HG02938 (cell line): ENCODE results near the gene ZNF281.
A peak's percentile ranks its signal among the peaks of the same experiment; 100 is the strongest.
"Not testable (repeated sequence)": the region's sequence is repeated elsewhere in the genome, so short reads cannot be mapped to it uniquely, and the experiment has no call there.

Source experiments
- ATAC-seq: cut with Tn5 transposase; IDR thresholded peaks from one replicate; pipeline ENCODE4 v1.9.1; 2021; ENCODE audit warnings: mild to moderate bottlenecking, moderate library complexity; ENCODE audit not compliant: unreplicated experiment

The ZNF281 gene, protein sequence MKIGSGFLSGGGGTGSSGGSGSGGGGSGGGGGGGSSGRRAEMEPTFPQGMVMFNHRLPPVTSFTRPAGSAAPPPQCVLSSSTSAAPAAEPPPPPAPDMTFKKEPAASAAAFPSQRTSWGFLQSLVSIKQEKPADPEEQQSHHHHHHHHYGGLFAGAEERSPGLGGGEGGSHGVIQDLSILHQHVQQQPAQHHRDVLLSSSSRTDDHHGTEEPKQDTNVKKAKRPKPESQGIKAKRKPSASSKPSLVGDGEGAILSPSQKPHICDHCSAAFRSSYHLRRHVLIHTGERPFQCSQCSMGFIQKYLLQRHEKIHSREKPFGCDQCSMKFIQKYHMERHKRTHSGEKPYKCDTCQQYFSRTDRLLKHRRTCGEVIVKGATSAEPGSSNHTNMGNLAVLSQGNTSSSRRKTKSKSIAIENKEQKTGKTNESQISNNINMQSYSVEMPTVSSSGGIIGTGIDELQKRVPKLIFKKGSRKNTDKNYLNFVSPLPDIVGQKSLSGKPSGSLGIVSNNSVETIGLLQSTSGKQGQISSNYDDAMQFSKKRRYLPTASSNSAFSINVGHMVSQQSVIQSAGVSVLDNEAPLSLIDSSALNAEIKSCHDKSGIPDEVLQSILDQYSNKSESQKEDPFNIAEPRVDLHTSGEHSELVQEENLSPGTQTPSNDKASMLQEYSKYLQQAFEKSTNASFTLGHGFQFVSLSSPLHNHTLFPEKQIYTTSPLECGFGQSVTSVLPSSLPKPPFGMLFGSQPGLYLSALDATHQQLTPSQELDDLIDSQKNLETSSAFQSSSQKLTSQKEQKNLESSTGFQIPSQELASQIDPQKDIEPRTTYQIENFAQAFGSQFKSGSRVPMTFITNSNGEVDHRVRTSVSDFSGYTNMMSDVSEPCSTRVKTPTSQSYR

GRCh38 chr1:200409761-200410565 is at the start of gene ZNF281:
Gene ZNF281 (minus strand): TSS chr1:200410036. CDS start chr1:200409705, 331 bp downstream.
- ATAC-seq, result peak; percentile 92

DNA sequence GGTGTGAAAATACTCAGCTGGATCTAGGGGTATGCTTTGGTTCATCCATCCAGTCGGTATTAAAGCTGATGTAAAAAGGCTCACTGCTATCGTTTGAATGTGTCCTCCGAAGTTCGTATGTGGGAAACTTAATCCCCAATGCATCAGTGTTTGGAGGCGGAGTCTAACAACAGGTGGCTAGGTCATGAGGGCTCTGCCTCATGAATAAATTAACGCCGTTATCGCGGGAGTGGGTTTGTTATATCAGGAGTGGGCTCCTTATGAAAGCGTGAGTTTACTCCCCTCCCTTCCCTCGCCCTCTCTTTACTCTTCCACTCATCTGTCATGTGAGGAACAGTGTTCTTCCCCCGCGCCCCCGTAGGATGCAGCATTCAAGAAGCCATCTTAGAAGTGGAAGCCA is 48.9 kb upstream of the ZNF281 start:
- no peak for ATAC-seq

GRCh38 chr1:200457810-200458209 is 48.0 kb upstream of the ZNF281 start:
- no peak for ATAC-seq

DNA sequence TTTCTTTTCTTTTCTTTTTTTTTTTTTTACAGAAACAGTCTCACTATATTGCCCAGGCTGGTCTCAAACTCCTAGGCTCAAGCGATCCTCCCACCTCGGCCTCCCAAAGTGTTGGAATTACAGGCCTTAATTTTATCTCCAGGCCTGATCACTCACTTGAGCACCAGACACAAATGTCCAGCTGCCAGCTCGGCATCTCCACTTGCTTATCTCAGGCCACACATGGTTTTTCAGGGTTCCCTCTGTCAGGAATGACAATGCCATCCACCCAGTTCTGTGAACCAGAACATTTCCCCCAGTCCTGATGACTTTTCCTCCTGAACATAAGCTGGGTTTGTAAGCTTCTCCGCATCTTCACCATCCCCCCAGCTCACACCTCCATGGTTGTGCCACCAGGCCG is 44.6 kb upstream of the ZNF281 start:
- no peak for ATAC-seq

DNA sequence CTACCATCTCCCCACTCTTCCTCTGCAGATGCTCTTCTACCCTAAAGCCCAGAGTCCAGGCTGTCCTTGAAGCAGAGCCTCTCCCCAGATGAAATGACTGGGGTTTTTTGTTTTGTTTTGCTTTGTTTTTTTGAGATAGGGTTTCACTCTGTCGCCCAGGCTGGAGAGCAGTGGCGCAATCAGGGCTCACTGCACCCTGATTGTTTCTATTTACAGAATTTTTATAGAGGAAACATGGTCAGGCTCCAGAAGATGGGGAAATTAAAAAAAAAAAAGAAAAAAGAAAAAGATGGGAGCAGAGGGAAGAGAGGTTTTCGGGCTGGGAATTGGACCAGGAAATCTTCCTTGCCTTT is 43.7 kb upstream of the ZNF281 start:
- ATAC-seq, result no peak

GRCh38 chr1:200452850-200453552 is 43.2 kb upstream of the ZNF281 start:
- ATAC-seq, result no peak

DNA sequence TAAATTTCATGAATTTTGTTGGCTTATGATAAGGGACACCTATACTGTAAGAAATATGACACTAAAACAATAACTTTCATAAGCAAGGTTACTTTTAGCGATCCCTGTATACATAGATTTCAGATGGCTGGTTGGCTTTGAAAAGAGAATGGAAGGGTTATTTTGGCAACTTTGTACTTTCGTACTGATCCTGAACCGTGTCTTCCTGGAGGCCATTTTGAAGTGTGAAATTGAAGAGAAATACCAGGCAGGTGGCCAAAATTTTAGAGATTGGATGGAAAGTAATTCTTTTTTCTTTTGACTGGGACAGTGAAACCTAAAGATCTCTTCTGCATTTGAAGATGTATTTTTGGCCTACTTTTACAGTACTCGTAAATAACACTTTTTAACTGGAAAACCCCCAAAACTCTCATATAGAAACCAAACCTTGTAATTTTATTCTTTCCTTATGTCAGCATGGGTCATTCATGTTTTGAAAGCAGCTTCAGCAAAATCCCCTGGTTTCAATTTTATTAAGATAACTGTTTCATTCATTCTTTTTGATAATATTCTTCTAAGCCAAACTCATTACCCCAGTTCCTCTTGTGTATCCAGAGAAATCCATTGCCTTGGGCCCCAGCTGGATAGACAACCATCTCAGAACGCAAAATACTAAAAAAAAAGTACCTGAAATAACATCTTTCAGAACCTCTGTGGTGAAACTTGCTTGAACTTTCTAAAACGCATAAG is 38.4 kb upstream of the ZNF281 start:
- peak; percentile 88 for ATAC-seq

DNA sequence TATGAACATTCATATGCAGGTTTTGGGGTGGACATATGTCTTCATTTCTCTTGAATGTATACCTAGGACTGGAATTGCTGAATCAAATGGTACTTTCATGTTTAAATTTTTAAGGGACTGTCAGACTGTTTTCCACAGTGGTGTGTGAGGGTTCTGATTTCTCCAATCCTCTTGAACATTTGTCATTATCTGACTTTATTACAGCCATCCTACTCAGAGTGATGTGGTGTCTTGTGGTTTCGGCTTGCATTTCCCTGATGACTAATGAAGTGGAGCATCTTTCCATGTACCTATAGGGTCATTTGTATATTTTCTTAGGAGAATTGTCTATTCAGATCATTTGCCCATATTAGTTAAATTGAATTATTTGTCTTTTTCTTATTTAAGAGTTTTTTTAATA is 35.4 kb upstream of the ZNF281 start:
- no peak for ATAC-seq

DNA sequence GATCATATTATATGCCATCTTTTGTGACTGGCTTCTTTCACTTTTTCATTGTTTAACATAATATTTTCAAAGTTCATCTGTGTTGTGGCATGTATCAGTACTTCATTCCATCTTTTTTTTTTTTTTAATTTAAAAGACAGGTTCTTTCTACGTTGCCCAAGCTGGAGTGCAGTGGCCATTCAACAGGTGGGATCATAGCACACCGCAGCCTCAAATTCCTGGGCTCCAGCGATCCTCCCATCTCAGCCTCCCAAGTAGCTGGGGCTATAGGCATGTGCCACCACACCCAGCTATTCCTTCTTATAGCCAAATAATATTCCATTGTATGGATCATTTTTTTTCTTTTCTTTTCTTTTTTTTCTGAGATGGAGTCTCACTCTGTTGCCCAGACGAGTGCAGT is 34.6 kb upstream of the ZNF281 start:
- ATAC-seq, result no peak

- no peak for ATAC-seq
Observed at GRCh38 chr1:200443860-200444259, 34.0 kb upstream of the ZNF281 start.

- ATAC-seq, result no peak
Observed at GRCh38 chr1:200442537-200443156, 32.8 kb upstream of the ZNF281 start.

- ATAC-seq, result no peak
Observed at GRCh38 chr1:200442023-200442422, 32.2 kb upstream of the ZNF281 start.

DNA sequence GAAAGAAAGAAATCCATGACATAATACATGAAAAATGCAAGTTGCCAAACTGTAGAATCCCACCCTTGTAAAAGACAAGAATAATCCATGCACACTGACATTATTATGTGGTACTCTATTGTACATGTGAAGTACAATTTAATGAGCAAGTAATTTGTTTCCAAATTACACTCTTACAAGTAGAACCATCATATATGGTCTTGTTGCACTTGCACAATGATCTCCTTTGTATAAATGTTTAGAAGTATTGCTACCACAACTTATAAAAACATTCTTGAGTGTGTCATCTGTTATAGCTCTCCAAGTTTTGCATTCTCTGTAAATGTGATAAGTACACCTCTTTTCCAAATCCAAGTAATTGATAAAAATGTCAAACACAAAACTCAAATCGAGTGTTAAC is 29.1 kb upstream of the ZNF281 start:
- no peak for ATAC-seq

DNA sequence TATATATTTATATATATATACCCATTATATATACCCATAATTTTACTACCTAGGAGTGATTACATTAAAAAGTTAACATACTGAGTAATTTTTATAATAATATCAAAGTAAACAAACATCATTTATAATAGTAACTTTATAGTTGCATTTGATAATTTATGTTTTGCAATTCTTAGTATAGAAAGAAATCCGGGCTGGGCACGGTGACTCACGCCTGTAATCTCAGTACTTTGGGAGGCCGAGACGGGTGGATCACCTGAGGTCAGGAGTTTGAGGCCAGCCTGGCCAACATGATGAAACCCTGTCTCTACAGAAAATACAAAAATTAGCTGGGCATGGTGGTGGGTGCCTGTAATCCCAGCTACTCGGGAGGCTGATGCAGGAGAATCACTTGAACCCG is 28.6 kb upstream of the ZNF281 start:
- ATAC-seq, result not testable (repeated sequence)

DNA sequence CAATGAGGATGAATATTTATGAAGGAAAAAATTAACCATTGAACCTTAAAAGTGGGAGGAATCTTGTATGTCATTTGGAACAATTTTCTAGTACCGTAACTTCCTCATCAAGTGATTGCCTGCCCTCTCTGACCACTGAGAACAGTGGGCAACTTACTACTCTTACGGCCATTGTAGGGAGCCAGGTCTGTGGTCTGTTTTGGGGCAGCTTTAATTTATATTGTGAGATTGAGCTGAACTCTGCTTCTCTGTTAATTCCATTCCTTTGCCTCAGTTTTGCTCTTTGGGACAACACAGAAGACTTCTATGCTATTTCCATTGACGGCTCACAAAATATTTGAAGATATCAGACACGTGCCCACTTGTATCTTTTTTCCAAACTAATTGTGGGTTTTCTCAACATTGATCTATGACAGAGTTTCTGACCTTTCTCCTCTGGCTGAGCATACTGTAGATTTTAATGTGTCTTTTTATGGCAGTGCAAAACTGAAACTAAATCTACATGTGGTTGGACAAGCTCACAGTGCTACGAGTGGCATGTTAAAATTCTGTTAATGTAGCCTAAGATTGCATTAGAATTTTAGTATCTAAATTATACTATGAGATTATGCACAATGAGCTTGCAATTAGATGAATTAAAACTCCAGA is 27.8 kb upstream of the ZNF281 start:
- ATAC-seq, result peak; percentile 76

- no peak for ATAC-seq
Observed at GRCh38 chr1:200437088-200437487, 27.3 kb upstream of the ZNF281 start.

DNA sequence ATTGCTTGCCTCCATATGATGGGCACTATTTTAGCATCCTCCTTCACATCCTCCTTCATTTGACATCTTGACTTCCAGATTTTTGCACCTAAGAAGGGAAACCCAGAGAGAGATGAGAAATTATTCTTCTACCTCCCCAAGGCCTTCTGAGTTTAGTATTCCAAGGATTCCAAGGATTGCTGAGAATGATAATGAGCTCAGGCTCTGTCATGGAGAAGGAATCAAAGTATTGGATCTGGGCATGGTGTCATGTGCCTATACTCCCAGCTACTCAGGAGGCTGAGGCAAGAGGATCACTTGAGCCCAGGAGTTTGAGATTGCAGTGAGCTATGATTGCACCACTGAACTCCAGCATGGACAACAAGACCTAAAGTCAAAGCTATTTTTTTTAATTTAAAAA is 26.6 kb upstream of the ZNF281 start:
- ATAC-seq, result no peak

DNA sequence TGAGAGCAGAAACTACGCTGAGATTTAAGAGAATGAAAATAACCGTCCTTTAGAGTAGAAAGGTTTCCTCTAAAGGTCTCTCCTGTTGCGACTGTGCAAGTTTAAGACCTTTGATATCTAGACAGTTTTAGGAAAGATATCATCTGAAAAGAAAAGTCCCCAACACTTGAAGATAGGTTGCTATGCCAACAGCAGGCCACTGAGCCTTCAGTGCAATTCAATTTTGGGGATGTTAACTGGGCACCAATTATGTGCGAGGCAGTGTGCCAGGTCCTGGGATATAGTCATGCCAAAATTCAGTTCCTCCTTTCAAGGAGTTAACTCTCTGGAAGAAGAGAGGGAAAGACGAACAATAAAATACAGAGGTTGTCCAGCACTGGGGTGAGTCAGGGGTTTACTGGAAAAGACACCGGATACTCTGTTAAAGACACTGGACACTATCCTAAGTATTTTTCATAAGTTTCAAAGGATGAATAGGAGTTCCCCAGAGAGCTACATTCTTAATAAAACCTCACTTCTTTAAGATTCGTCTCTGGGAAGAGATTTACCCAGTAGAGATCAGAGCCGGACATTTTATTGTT is 25.5 kb upstream of the ZNF281 start:
- ATAC-seq, result no peak

DNA sequence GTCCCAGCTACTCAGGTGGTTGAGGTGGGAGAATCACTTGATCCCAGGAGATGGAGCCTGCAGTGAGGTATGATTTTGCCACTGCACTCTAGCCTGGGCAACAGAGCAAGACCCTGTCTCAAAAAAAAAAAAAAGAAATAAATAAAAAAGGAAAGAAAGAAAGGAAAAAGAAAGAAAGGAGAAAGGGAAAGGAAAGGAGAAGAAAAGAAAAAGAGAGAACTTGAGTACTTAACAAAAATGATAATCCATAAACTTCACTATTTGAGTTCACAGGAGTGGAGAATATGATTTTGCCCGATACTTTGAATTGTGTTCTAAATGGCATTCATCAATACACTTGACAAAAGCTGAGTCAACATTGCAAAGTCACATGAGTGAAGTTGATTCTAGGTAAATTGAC is 23.8 kb upstream of the ZNF281 start:
- no peak for ATAC-seq
